ENCODE results near the gene SCML2. TPM values are rescaled to one million over a fixed set of nuclear protein-coding genes. Genes with fewer than 3 reads are reported as not detected.

Gene SCML2
- total RNA-seq, 1 donor from 2014 or later, result 0.79 TPM

- Histone ChIP-seq H3K27me3 (ENCODE audit: control insufficient read depth, insufficient read depth, low read length) (no peaks in the 10 kb centered on the region), H3K4me3 (ENCODE audit: low read depth, low read length) (no peak overlapping the region), H3K36me3 (ENCODE audit: control insufficient read depth, insufficient read depth, low read length) (no peaks in the 10 kb centered on the region)
- DNase-seq (ENCODE audit: low read depth), result no peak
- no peak for TF ChIP-seq CTCF (IDR thresholded peaks at IDR 0.05; ENCODE audit: insufficient read depth, low read length, severe bottlenecking)
- FAIRE-seq, result no peak
Measured at GRCh38 chrX:18288716-18289115, 65.8 kb downstream of the SCML2 start.

GRCh38 chrX:18286322-18286831, 68.1 kb downstream of the SCML2 start:
- H3K27me3 ChIP-seq (ENCODE audit: control insufficient read depth, insufficient read depth, low read length), result no peaks in the 10 kb centered on the region
- no peak overlapping the region for H3K4me3 ChIP-seq (ENCODE audit: low read depth, low read length)
- no peak for TF ChIP-seq CTCF (IDR thresholded peaks at IDR 0.05; ENCODE audit: insufficient read depth, low read length, severe bottlenecking)
- no peaks in the 10 kb centered on the region for H3K36me3 ChIP-seq (ENCODE audit: control insufficient read depth, insufficient read depth, low read length)
- DNase-seq (ENCODE audit: low read depth) (no peak), FAIRE-seq (no peak)

GRCh38 chrX:18278449-18278848, 76.0 kb downstream of the SCML2 start:
- Histone ChIP-seq H3K4me3 (ENCODE audit: low read depth, low read length) (no peak overlapping the region), H3K27me3 (ENCODE audit: control insufficient read depth, insufficient read depth, low read length) (no peaks in the 10 kb centered on the region), H3K36me3 (ENCODE audit: control insufficient read depth, insufficient read depth, low read length) (no peaks in the 10 kb centered on the region)
- DNase-seq (ENCODE audit: low read depth) (no peak), FAIRE-seq (no peak)
- TF ChIP-seq CTCF (IDR thresholded peaks at IDR 0.05; ENCODE audit: insufficient read depth, low read length, severe bottlenecking), result no peak

GRCh38 chrX:18272222-18272621, 82.3 kb downstream of the SCML2 start:
- no peak overlapping the region for H3K4me3 ChIP-seq (ENCODE audit: low read depth, low read length)
- TF ChIP-seq CTCF (IDR thresholded peaks at IDR 0.05; ENCODE audit: insufficient read depth, low read length, severe bottlenecking), result no peak
- no peaks in the 10 kb centered on the region for H3K27me3 ChIP-seq (ENCODE audit: control insufficient read depth, insufficient read depth, low read length)
- no peaks in the 10 kb centered on the region for H3K36me3 ChIP-seq (ENCODE audit: control insufficient read depth, insufficient read depth, low read length)
- no peak for FAIRE-seq
- no peak for DNase-seq (ENCODE audit: low read depth)

GRCh38 chrX:18271725-18272124, 82.8 kb downstream of the SCML2 start:
- FAIRE-seq (no peak), DNase-seq (ENCODE audit: low read depth) (no peak)
- no peaks in the 10 kb centered on the region for H3K36me3 ChIP-seq (ENCODE audit: control insufficient read depth, insufficient read depth, low read length)
- no peak overlapping the region for H3K4me3 ChIP-seq (ENCODE audit: low read depth, low read length)
- TF ChIP-seq CTCF (IDR thresholded peaks at IDR 0.05; ENCODE audit: insufficient read depth, low read length, severe bottlenecking), result no peak
- H3K27me3 ChIP-seq (ENCODE audit: control insufficient read depth, insufficient read depth, low read length), result no peaks in the 10 kb centered on the region

GRCh38 chrX:18271309-18271708, 83.2 kb downstream of the SCML2 start:
- no peak for FAIRE-seq
- no peaks in the 10 kb centered on the region for H3K36me3 ChIP-seq (ENCODE audit: control insufficient read depth, insufficient read depth, low read length)
- TF ChIP-seq CTCF (IDR thresholded peaks at IDR 0.05; ENCODE audit: insufficient read depth, low read length, severe bottlenecking), result no peak
- no peak overlapping the region for H3K4me3 ChIP-seq (ENCODE audit: low read depth, low read length)
- no peak for DNase-seq (ENCODE audit: low read depth)
- H3K27me3 ChIP-seq (ENCODE audit: control insufficient read depth, insufficient read depth, low read length), result no peaks in the 10 kb centered on the region
